MG63 (cell line): ENCODE results near the gene PTPRM. TPM values are rescaled to one million over a fixed set of nuclear protein-coding genes. Genes with fewer than 3 reads are reported as not detected.

Source experiments
- DNase-seq: peaks from one replicate; pipeline ENCODE4 v3.0.0-alpha.2; 2020
- H3K27me3 ChIP-seq: fragments of 250-450 bp; sonication (Bioruptor Pico); 2 replicates; pipeline ENCODE4 v1.5.1; 2020; ENCODE audit warnings: mild to moderate bottlenecking, moderate library complexity
- H3K36me3 ChIP-seq: fragments of 250-450 bp; sonication (Bioruptor Pico); 2 replicates; pipeline ENCODE4 v1.5.1; 2020; ENCODE audit warnings: mild to moderate bottlenecking, moderate library complexity
- H3K4me3 ChIP-seq: fragments of 250-450 bp; sonication (Bioruptor Pico); 2 replicates; pipeline ENCODE4 v1.5.1; 2020; ENCODE audit warnings: mild to moderate bottlenecking, moderate library complexity
- H3K9me3 ChIP-seq: fragments of 250-450 bp; sonication (Bioruptor Pico); 2 replicates; pipeline ENCODE4 v1.5.1; 2020; ENCODE audit warnings: mild to moderate bottlenecking, moderate library complexity
- total RNA-seq: library from RNA; depleted of rRNA; stranded (reverse); fragments of >200 nt; shearing (Covaris generic); gene quantifications from 2 replicates; pipeline ENCODE4 v1.2.3, GENCODE V29; 2014; ENCODE audit warnings: low replicate concordance; rRNA removed

Gene PTPRM
- 13.2 and 57.7 TPM in 2 replicates for total RNA-seq

- Histone ChIP-seq H3K9me3 (no peaks in the 10 kb centered on the region), H3K27me3 (no peaks in the 10 kb centered on the region), H3K36me3 (no peaks in the 10 kb centered on the region), H3K4me3 (peak within 1 kb of the TSS; percentile 65)
- peak; percentile 71 for DNase-seq
Observed at GRCh38 chr18:7566567-7567473, at the start of gene PTPRM. PTPRM (plus strand) TSS chr18:7567316; CDS start chr18:7567819, 503 bp downstream.

DNA sequence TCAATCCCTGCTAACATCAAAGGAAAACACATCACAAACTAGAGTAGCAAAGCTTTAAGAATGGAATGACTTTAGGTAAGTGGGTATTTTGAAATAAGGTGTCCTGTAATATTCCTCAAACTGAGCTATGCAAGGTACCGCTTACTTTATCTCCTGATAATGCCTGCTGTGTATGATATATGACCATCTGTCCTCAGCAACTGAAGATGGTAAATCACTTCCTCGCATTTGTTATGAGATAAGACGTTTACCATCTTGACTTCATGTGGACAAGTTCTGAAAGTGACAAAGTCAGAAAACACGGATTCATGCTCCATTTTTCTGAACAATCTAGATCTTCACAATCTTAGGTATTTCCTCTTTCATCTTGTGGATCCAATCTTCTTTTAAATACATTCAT lies 49.3 kb upstream of the PTPRM start:
- no peak for DNase-seq
- Histone ChIP-seq H3K36me3 (no peaks in the 10 kb centered on the region), H3K9me3 (no peaks in the 10 kb centered on the region), H3K27me3 (no peaks in the 10 kb centered on the region), H3K4me3 (no peak overlapping the region)

DNA sequence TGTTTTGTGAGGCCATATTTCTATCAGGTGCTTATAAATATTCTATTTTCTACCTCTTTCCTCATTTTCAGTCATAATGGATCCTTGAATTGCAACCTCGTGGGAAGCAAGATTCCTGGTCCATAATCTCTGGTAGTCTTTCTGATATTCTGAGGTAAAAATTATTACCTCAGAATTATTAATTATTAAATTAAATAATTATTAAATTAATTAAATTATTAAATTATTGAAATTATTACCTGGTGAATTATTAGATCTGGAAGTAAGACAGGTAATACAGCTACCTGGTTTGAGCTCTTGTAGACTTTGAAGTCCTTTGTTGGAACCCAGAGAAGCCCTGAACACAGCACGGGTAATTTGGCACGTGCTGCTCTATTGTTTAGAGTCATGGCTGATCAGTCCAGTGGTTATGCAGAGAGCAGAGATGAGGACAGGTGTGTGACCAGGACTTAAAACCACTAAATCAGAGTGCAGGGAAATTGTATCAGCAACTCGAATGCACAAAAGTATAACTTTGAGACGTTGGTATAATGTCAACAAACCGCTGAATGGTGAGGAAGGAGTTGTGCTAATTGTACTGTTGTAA lies 46.8 kb upstream of the PTPRM start:
- Histone ChIP-seq H3K27me3 (no peaks in the 10 kb centered on the region), H3K4me3 (no peak overlapping the region), H3K9me3 (no peaks in the 10 kb centered on the region), H3K36me3 (no peaks in the 10 kb centered on the region)
- no peak for DNase-seq

DNA sequence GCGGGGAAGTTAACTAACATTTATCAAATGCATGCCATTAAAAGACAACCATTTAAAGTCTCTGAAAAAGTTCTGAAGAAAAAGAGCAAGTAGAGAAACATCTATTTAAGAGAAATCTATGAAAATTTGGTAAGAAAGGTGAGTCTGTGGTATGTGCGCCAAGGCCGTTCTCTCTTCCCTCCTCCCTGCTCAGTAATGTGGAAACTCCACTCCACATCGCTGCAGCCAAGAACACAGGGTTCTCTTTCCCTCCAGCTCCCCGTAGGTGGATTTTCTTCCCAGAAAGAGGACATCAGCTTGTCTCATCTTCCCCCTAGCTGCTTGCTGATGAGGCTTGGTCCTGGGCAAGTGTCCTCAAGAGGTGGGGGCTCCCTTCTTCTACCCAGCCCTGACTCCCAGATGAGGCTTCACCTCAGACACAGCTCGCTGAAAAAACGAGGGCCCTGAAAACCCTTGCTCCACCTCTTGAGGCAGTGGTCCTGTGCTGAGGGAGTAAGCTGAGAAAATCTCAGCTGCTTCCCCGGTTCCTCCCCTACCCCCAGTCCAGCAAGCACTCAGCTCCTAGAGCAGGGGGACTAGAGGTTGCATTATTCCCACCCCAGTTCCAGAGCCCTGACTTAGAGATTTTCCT lies 45.8 kb upstream of the PTPRM start:
- no peak for DNase-seq

GRCh38 chr18:7523772-7524171 lies 43.3 kb upstream of the PTPRM start:
- no peak for DNase-seq
- no peaks in the 10 kb centered on the region for H3K36me3 ChIP-seq
- no peaks in the 10 kb centered on the region for H3K9me3 ChIP-seq
- no peaks in the 10 kb centered on the region for H3K27me3 ChIP-seq
- H3K4me3 ChIP-seq = no peak overlapping the region

More for the DNA sequence above, 45.8 kb upstream of the PTPRM start:
- H3K4me3 ChIP-seq = no peak overlapping the region
- no peaks in the 10 kb centered on the region for H3K9me3 ChIP-seq
- H3K36me3 ChIP-seq = no peaks in the 10 kb centered on the region
- H3K27me3 ChIP-seq = no peaks in the 10 kb centered on the region

- Histone ChIP-seq H3K4me3 (no peak overlapping the region), H3K27me3 (no peaks in the 10 kb centered on the region), H3K36me3 (no peaks in the 10 kb centered on the region), H3K9me3 (no peaks in the 10 kb centered on the region)
- DNase-seq = no peak
Observed at GRCh38 chr18:7524786-7525185, 42.3 kb upstream of the PTPRM start.

- Histone ChIP-seq H3K36me3 (no peaks in the 10 kb centered on the region), H3K9me3 (no peaks in the 10 kb centered on the region), H3K27me3 (no peaks in the 10 kb centered on the region), H3K4me3 (no peak overlapping the region)
- no peak for DNase-seq
Observed at GRCh38 chr18:7532942-7533341, 34.2 kb upstream of the PTPRM start.

GRCh38 chr18:7535436-7536205 lies 31.5 kb upstream of the PTPRM start:
- Histone ChIP-seq H3K9me3 (no peaks in the 10 kb centered on the region), H3K36me3 (no peaks in the 10 kb centered on the region), H3K4me3 (no peak overlapping the region), H3K27me3 (no peaks in the 10 kb centered on the region)
- no peak for DNase-seq

- Histone ChIP-seq H3K4me3 (no peak overlapping the region), H3K9me3 (no peaks in the 10 kb centered on the region), H3K27me3 (no peaks in the 10 kb centered on the region), H3K36me3 (no peaks in the 10 kb centered on the region)
- no peak for DNase-seq
Observed at GRCh38 chr18:7537145-7537544, 30.0 kb upstream of the PTPRM start.

- no peaks in the 10 kb centered on the region for H3K36me3 ChIP-seq
- H3K4me3 ChIP-seq = no peak overlapping the region
- H3K9me3 ChIP-seq = no peaks in the 10 kb centered on the region
- DNase-seq = no peak
- H3K27me3 ChIP-seq = no peaks in the 10 kb centered on the region
Observed at GRCh38 chr18:7541835-7542234, 25.3 kb upstream of the PTPRM start.

DNA sequence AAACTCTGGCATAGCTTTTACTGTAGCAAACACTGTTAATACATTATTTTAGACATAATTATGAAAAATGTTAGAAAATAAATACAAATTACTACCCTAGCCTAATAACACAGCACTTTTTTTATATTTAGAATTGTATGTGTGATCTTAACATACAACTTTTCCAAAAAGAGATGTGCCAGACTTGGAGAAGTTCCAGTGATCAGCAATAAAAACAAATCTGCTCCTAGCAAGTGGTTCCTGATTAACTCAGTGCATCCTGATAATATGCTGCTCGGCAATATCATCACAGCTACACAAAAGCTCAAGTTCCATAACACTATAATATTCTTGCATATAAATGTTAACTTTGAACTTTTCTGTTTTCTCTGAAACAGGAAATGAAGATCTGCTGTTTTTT lies 22.4 kb upstream of the PTPRM start:
- H3K9me3 ChIP-seq = no peaks in the 10 kb centered on the region
- no peak overlapping the region for H3K4me3 ChIP-seq
- H3K27me3 ChIP-seq = no peaks in the 10 kb centered on the region
- H3K36me3 ChIP-seq = no peaks in the 10 kb centered on the region
- no peak for DNase-seq

- H3K27me3 ChIP-seq = no peaks in the 10 kb centered on the region
- no peak for DNase-seq
- no peak overlapping the region for H3K4me3 ChIP-seq
- H3K9me3 ChIP-seq = no peaks in the 10 kb centered on the region
- H3K36me3 ChIP-seq = no peaks in the 10 kb centered on the region
Observed at GRCh38 chr18:7545734-7546133, 21.4 kb upstream of the PTPRM start.

GRCh38 chr18:7548221-7548620 lies 18.9 kb upstream of the PTPRM start:
- no peak for DNase-seq
- H3K4me3 ChIP-seq = no peak overlapping the region
- H3K27me3 ChIP-seq = no peaks in the 10 kb centered on the region
- no peaks in the 10 kb centered on the region for H3K36me3 ChIP-seq
- H3K9me3 ChIP-seq = no peaks in the 10 kb centered on the region

DNA sequence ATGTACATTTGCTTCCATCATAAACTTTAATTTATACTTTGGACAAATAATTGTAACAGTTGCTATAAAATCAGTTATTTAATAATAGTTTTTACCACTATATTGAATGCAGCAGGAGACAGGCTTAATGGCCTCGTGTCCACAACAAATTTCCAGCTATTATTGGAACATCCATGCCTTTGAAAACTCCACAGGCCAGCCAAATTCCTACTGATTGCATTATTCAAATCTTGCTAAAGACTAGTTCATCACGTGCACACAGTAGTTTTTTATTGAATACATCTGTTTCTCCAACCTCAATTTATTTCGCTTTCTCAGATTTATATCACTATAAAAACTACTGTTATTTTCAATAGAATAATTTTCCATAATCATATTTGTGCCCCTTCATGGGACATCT lies 18.4 kb upstream of the PTPRM start:
- Histone ChIP-seq H3K36me3 (no peaks in the 10 kb centered on the region), H3K9me3 (no peaks in the 10 kb centered on the region), H3K4me3 (no peak overlapping the region), H3K27me3 (no peaks in the 10 kb centered on the region)
- no peak for DNase-seq

- DNase-seq = no peak
- Histone ChIP-seq H3K4me3 (no peak overlapping the region), H3K27me3 (no peaks in the 10 kb centered on the region), H3K9me3 (no peaks in the 10 kb centered on the region), H3K36me3 (no peaks in the 10 kb centered on the region)
Observed at GRCh38 chr18:7557973-7558372, 9.1 kb upstream of the PTPRM start.

DNA sequence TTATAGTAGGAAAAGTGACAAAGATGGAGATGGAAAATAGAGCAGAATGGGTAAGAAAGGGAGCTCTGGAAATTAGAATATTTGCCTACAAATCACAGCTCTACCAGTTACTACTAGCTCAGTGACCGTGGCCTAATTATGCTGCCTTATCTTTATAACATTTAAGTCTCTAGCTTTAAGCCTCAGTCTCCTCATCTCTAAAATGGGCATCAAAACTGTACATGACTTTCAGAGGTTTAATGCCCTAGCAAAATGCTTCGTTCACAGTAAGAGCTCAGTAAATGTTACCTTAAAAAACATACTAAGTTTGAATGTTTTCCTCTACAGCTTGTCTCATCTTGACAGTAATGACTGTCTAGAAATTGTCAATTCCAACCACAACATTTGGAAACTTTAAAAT lies 8.3 kb upstream of the PTPRM start:
- Histone ChIP-seq H3K27me3 (no peaks in the 10 kb centered on the region), H3K4me3 (no peak overlapping the region), H3K9me3 (no peaks in the 10 kb centered on the region), H3K36me3 (no peaks in the 10 kb centered on the region)
- no peak for DNase-seq
